A549 treated with CORT108297 at 1 μM for 4 hours (cell line): ENCODE results near the gene NREP. TPM values are rescaled to one million over a fixed set of nuclear protein-coding genes. Genes with fewer than 3 reads are reported as not detected.

ENCODE experiments used
- total RNA-seq: library from RNA; stranded (reverse); fragments of 200-300 nt; extraction: Qiagen RNA extraction; gene quantifications from 5 replicates; pipeline ENCODE4 v1.2.3, GENCODE V29; 2022

The NREP gene
- 1.7 to 3.2 TPM (median 2.6 TPM) in 5 replicates for total RNA-seq

GRCh38 chr5:111756581-111757354 lies at the start of gene NREP:
Gene NREP, minus strand, starts transcription at chr5:111757194. Its CDS starts 1,422 bp downstream, at chr5:111755772.

Other genes starting within 250 kb of the NREP start
- gene STARD4, start 244.7 kb downstream of the NREP start, total RNA-seq, result 3.8 to 4.7 TPM (median 4.6 TPM) in 5 replicates